Measurements from ENCODE around the gene MYG1.
A peak's percentile ranks its signal among the peaks of the same experiment; 100 is the strongest.
"Not testable (repeated sequence)": the region's sequence is repeated elsewhere in the genome, so short reads cannot be mapped to it uniquely, and the experiment has no call there.

Gene MYG1

DNA sequence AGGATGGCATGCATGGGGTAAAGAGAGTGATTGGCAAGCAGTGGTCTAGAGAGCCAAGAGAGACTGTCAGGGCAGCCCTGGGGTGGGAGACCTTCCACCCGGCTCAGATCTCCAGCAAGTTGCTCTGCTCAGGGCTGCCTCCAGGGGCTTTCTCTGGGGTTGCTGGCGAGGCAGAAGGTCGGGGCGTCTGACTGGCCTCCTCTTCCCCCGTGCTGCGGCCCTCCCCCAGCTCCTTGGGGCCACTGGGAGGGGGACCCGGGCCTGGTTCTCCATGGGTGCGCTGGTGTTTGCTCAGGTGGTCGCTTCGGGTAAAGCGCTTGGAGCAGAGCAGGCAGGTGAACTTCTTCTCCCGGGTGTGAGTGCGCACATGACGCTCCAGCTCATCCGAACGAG, 28.5 kb downstream of the MYG1 start:
- DNase-seq (ENCODE audit: low spot score): peak; percentile 62

DNA sequence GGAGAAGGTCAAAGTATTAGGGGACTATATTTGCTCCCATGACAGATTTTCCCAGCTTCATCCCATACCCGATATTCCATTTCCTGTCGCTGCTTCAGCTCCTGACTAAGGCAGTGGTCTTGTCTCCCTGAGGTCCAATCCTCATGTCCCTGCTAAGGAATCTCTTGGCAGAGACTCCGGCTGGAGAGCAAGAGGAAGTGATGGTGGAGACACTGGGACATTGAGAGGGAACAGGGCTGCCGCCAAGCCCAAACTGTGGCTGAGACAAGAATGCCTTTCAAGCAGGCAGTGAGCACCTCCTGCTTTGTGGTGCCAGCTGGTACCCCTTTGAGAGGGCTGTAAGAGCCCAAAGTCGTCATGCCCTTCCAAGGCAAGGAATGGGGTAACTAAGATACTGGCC, 31.2 kb downstream of the MYG1 start:
- DNase-seq (ENCODE audit: low spot score): no peak

DNA sequence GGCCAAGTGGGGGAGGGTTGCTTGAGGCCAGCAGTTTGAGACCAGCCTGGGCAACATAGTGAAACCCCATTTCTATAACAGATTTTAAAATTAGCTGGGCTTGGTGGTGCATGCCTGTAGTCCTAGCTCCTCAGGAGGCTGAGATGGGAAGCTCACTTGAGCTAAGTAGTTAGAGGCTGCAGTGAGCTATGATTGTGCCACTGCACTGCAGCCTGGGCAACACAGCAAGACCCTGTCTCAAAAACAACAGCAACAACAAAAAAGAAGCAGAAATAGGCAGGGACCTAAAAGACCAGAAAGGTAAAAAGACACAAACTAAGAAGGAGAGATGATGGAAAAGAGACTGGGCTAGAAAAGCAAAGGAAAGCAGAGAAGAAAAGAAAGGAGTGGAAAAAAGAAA, 32.8 kb downstream of the MYG1 start:
- not testable (repeated sequence) for DNase-seq (ENCODE audit: low spot score)

DNA sequence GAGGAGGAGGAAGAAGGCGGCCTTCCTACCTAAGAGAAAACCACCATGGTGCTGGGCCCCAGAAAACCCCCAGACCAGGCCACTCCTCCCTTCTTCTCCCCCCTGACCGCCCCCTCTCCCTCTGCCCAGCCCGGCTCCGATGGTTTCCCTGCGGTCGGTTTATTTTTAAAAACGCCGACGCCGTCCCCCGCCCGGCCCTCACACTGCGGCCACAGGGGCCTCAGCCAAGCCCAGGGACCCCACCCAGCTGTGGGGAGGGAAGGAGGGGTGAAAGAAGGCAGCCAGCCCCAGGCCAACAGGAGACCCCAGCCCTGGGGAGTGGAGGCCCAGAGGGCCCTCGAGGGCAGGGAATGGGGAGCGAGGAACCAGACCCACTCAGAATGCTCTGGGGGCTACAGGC, 33.2 kb downstream of the MYG1 start:
- DNase-seq (ENCODE audit: low spot score): no peak

DNA sequence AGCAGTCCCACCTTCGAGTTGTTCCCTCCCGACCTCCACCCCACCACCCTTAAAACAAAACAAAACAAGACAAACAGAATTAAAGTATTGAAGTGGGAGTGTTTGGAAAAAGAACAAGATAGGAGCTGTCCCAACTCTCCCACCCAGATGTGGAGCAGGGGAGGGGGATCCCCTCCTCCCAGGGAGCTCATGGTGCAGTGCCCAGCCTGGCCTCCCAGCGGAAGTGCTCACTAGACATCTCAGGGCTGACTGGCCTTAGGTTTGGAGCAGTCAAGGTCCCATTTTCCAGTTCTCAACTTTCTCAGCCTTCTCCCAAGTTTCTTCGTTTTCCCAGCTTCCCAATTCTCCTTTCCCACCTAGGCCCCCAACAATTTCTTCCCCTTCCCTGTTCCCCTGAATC, 33.8 kb downstream of the MYG1 start:
- DNase-seq (ENCODE audit: low spot score): no peak

DNA sequence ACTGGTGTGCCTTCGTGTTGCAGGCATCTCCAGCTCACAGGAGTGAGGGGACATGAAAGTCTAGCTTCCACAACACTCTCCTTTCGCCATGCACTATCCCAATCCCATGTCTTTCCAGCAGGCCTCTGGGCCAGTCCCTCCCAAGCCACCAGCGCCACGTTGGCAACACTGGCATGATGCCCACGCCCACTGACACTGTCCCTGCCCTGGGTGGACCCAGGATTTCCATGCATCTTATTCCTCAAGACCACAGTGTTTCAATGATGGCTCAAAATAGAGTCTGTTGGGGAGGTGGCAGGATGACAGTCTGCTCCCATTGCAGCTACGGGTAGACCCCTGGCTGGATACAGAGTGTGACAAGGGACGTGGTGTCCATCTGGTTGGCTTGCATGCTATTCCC, 34.4 kb downstream of the MYG1 start:
- DNase-seq (ENCODE audit: low spot score): no peak

DNA sequence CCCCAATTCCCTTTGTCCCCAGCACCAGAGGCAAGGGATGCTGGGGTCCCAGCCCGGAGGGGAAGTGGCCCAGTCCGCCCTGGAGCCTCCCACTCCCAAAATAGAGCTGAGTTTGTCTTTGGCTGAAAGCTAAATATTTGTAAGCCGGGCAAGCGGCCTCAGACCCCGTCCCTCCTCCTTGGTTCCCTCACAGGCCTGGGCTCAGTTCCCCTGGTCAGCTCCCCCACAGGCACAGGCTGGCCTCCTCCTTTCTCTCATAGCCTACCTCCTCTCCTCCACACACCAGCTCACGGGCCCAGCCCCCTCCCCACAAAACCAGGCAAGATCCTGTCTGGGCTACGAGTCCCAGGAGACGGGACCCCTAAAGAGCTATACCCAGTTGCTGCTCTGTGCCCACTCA, 35.3 kb downstream of the MYG1 start:
- DNase-seq (ENCODE audit: low spot score): no peak

DNA sequence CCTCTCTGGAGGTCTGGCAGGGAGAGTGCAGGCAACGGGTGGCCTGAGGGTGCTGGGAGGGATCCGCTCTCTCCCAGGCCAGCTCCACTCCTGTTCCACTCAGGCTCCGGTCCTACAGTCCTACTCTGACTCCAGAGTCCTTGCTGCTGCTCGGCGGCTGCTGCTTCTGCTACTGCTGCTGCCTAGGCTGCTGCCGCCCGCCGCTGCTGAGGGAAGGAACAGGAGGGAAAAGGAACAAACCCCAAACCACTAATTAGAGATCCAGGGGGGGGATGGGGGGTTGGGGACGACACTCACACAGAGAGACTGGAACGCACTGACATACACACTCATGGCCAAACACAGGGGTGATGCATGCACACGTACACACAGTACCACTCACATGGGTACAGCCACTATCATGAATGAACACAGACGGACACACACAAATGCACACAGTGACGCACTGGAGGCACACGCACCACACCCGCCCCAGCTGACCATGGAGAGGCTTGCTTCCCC, 36.7 kb downstream of the MYG1 start, which contains the start of gene SP7:
TSS of gene SP7 (minus strand) at position 174 of the 501 bp plus-strand sequence. CDS start 708 bp downstream, outside the sequence.
- DNase-seq (ENCODE audit: low spot score): no peak

DNA sequence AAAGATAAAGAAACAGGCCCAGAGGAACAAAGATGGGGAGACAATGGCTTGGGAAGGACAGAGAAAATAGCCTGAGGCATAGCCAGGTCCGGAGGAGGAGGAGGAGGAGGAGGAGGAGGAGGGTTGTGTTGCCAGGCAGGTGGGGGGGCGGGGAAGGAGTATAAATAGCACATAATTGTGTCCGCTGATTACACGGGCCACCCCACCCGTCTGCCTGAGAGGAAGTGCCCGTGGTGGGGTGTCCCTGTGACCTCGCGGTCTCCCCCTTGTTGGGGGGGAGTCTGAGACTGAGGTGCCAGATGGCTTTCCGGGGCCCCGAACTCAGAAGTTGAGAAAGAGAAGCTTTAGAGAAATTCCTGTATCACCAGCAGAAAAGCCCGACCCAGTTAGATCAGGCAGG, 38.5 kb downstream of the MYG1 start:
- DNase-seq (ENCODE audit: low spot score): no peak

DNA sequence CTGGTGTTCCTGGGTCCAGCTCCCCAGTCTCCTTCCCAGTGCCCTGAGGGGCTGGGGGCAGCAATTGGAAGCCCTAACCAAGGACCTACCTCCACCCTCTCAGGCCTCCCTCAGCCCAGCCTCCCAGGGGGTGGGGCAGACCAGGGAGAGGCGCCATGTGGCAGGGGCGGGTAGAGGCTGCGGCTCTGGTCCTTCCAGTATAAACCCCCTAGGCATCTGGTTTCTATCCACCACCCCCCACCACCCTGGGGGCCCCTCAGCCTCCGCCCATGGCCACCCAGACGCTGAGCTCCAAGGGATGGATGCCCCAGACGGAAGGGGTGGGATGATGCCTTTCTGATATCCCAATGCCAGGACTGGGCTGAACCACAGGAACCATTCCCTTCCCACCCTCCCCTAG, 39.4 kb downstream of the MYG1 start:
- DNase-seq (ENCODE audit: low spot score): no peak

DNA sequence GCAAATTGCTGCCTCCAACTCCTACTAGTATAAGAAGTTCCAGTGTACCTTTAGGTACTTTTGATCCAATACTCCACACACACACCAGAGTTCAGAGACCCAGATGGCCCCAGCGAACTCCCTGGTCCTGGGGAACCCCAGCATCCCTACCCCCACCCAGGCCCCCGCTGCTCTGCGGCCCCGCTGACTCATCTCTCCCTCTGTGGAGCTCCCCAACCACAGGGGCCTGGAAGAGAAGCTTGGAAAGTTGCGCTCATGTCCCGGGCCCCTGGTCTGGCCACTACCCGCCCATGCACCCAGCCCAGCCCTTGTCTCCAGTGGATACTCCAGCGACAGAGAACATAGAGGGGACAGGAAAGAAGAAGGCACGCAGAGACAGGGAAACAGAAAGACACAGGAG, 40.9 kb downstream of the MYG1 start:
- no peak for DNase-seq (ENCODE audit: low spot score)

DNA sequence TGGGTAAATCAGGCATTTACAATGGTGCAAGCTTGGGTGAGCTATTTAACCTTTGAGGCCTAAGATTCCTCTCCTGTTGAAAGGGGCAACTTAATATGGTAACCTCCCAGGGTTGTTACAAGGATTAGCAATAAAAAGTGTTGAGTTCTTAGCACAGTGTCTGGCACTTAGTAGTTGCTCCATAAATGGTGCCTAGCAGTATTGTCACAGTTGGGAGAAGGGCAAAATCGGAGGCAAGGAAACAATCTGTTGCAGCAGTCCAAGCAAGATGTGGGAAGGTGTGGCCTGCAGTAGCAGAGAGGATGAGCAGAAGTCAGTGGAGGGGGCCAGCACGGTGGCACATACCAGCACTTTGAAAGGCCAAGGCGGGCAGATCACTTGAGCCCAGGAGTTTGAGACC, 44.0 kb downstream of the MYG1 start:
- no peak for DNase-seq (ENCODE audit: low spot score)

DNA sequence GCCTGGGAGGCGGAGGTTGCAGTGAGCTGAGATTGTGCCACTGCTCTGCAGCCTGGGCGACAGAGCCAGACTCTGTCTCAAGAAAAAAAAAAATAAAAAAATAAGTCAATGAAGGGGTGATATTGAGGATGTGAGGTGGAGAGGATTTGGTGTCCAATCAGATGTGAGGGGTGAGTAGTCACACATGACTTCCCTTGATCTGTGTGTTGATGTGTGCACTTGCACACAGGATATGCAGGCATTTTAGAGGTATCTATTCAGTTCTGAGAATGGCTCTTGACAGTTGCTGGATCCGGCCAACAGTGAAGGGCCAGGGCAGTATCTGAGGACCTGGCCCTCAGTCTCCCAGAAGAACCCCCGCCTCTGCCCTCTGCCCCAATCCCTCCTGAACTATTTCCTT, 44.5 kb downstream of the MYG1 start:
- DNase-seq (ENCODE audit: low spot score): no peak

DNA sequence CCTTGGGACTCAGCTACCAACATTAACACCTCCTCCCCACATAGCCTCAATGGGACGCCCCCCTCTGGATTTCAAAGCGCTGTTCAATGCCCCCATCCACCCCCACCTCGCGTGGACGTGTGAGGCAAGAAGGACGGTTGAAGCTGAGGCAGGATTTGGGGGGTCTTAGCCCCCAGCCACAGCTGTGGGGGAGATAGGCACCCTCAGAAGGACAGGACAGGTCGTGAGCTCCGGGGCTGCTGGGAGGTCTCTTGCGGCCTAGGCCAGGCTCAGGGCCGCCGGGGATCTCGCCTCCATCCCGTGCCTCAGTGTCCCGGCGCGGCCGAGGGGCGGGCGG, 45.0 kb downstream of the MYG1 start:
- no peak for DNase-seq (ENCODE audit: low spot score)

DNA sequence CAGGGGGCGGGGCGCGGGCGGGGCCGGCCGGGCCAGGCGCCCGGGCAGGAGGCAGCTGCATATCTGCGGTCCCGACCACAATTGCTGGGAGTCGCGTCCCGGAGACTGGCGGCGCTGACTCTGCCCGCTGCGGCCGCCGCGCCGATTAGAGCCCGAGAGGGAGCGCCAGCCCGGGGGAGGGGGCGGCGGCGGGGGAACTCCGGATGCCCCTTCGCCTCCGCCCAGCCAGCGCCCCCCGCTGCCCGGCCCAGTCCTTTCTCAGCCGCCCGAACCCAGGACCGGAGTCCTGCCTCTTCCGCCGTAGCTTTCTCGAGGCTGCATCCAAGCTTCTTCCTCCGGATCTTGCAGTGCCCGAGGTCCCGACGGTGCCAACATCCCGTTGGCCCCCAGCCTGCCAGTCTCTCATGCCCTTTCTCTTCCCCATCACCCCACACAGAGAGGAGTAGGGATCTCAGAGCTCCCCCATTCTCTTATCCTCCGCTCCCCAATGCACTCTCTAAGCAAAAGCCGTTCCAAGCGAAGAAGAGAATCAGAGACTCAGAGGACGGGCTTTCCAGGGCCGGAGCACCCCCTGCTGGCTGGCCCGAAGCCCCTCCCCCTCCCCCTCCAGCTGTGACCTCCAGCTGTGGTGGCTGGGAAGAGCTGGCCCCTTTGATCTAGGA, 45.5 kb downstream of the MYG1 start:
- DNase-seq (ENCODE audit: low spot score): peak; percentile 82

DNA sequence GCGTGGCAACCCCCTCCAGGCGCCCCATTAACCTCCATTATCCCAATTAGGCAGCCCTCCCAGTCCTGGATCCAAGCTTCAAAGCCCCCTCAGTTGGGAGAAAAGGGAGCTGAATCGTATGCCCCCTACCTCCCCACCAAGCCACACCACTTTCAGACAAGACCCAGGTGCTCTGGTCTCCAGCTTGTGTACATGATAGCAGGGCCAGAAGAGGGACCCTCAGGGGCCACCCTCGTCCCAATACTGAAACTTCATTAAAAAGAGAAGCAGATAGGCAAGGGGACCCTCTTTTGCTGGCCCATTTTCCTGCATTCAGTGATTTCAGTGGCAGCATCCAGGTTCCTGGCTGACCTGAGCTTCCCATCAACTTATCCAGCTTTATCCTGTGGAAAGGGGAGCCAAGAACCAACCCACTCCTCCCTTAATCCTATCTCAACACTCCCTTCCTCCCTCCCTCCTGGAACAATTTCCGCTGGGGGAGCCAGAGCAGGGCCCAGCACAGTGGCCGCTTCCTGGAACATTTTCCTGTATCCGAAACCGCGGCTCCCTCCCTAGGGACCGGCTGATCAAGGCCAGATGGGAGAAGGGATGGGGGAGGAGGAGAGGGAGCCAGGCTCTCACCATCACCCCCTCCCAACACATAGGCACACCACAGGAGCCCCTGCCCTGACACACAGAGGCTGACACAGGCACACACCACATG, 46.1 kb downstream of the MYG1 start:
- no peak for DNase-seq (ENCODE audit: low spot score)

DNA sequence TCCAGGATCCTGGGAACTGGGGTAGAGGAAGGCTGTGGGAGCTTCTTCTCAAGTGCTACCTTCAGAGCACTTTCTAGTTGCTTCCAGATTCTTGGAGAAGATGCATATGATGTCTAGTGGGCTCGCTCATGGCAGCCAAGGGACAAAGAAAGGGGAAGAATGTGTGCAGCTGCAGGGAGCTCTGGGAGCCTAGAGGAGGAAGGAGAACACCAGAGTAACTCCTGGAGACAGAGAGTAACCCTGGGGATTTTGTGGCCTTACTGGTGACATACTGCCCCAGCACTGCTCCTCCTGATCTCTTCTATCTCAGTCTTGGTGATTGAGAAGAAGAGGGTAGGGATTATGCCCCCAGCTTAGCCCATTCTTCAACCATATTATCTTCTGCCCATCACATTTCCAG, 47.0 kb downstream of the MYG1 start:
- DNase-seq (ENCODE audit: low spot score): no peak

DNA sequence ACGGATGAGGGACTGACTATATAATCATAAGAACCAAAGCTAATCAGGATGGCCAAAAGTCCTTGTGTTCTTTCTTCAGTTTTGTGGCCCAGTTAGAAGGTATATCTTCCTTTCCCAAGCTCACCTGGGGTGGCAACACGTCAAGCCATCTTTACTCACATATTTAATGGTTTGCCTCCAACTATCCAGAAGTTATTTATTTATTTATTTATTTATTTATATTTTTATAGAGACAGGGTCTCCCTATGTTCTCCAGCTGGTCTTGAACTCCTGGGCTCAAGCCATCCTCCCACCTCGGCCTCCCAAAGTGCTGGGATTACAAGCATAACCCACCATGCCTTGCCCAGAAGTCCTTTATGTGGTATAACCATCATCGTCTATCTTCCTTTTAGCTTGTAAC, 48.4 kb downstream of the MYG1 start:
- DNase-seq (ENCODE audit: low spot score): no peak

DNA sequence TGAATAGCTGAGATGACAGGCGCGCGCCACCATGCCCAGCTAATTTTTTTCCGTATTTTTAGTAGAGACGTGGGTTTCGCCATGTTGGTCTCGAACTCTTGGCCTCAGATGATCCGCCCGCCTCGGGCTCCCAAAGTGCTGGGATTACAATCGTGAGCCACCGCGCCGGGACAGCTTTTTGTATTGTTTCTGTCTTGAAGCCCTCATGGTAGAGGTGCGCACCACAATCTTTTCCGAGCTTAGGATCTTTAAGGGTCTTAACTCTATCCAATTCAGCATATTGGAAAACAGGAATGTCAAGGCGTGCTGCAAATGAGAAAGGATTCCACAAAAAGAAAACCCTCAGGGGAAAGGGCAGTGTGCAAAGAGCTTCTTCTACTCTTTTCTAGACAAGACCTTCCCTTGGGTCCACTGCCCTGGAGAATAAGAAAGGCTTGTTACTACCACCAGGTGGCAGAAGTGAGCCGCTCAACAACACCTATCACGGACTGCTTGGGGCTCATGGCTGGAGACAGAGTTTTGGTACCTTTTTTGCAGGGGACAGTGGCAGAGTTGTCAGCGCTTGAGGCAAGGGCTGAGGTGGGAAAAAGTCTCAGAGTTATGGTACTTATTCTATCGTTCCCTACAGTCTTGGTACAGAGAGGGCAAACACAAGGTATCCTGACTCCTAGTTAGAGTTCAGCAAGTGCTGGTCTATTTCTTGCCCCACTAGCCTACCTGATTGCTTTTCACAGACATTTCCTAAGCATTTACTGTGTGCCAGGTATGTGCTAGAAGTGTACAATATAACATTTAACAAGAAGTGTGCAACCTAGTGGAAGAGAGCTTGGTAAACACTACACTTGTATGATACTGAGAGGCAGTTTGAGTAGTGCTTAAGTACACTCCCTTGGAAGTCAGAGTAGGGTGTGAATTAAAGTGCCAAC, 53.1 kb downstream of the MYG1 start:
- peak; percentile 81 for DNase-seq (ENCODE audit: low spot score)

DNA sequence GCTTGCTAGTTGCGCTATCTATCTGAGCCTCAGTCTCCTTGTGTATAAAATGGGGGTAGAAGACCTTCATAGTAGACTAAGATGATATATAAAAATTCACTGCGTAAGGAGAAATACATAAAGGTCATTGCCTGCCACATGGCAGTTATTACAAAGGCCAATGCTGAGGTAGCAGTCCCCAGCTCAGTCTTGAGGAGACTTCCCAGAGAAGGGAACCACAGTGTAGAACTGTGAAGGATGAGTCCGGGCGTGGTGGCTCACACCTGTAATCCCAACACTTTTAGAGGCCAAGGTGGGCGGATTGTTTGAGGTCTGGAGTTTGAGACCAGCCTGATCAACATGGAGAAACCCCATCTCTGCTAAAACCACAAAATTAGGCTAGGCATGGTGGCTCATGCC, 53.8 kb downstream of the MYG1 start:
- no peak for DNase-seq (ENCODE audit: low spot score)

DNA sequence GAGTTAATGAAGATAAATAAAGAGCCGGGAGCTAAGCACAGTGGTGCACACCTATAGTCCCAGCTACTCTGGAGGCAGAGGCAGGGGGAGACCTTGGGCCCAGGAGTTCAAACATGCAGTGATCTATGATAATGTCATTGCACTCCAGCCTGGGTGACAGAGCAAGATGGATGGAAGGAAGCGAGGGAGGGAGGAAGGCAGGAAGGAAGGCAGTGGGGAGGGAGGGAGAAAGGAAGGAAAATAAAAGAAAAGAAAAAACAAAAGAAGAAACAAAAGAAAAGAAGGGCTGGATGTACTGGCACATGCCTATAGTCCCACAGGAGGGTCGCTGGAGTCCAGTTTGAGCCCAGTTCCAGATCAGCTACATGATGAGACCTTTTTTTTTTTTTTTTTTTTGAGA, 55.6 kb downstream of the MYG1 start:
- DNase-seq (ENCODE audit: low spot score): no peak

Measured in iPS-NIHi11 (cell line).